HG03139 (cell line): Measurements from ENCODE around the gene TXNDC2.
"Not testable (repeated sequence)": the region's sequence is repeated elsewhere in the genome, so short reads cannot be mapped to it uniquely, and the experiment has no call there.

Experiments
- ATAC-seq: cut with Tn5 transposase; IDR thresholded peaks from one replicate; pipeline ENCODE4 v1.9.1; 2021; ENCODE audit not compliant: unreplicated experiment

The TXNDC2 gene

DNA sequence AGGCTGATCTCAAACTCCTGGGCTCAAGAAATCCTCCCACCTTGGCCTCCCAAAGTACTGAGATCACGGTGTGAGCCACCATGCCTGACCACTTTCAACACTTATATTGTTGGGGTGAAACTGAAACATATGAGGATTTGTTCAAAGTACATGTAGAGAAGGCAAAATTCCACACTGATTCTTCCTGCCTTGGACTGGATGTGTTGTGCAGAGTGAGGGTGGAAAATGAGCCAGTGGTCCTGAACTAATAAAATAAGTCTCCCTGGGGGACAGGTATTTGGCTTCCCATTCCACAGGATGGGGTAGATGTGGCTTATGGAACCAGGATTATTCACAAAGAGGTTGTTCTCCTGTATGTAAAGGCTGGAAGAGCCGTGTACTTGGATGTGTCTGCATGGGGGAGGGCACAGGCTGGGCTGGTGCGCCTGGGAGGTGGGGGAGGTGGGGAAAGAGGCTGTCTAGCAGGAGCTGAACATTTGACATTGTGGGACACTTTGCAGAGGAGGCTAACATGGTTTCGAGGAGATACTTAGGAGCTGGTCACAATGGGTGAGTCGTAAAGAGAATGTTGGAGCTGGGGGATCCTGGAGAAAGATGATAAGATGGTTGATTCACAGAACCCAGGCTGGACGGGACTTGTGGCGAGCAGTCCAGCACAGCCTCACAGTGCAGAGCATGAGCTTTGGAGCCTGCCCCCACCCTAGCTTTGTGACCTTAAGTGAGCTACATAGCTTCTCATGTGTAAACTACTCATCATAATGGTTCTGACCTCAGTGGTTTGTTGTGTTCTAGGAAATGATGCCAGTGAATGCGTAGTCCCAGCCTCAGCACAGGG, at the start of gene TXNDC2:
Gene TXNDC2 (plus strand): TSS at position 804 of the 835 bp plus-strand sequence. CDS start 708 bp downstream, outside the sequence.
- ATAC-seq, result no peak

DNA sequence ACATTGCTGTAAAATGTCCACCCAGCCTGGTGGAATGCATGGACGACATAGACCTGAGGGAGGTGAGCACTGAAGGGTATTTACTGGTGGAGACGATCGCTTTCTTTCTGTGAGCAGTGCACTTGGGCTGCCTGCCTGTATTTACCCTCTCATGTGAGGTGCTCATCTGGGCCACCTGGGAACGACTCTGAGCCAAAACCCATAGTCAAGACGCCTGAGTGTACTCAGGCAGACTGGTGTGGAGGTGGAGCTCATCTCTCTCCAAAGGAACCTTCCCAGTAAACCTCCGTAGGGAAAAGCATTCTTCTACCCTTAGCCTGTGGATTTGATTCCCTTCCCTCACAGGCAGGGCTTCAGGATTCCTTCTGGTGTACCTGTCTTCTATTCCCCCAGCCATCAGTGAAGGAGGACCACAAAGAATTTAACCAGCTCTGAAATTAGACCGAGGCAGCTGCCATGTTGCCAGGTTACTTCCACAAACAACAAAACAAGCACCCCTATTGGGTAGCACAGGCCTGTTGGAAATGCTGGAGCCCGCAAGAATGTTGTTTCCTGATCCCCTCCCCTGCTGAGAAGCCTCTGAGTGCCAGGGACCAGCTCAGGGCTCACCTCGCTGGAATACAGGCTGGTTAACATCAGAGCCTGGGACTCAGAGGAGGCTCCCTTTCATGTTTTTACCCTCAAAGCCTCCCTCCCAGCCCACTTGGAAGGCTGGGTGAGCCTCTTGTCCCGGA, 47.5 kb upstream of the TXNDC2 start:
- no peak for ATAC-seq

DNA sequence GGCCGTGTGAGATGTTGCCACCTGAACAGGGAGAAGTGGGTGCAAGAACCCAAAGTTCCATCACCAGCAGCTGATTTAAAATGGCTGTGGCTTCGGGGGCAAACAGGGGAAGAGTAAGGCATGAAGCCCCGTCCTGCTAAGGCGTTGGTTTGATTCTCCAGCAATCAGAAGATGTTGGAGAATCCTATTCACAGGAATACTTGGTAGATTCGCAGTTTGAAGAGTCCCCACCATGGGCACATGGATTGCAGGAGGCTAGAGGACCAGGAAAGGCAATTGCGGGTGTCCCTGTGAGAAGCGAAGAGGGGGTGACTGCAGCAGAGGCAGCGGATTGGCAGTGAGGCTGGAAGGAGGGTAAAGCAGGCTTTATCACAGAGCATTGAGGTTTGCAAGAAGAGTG, 46.6 kb upstream of the TXNDC2 start:
- no peak for ATAC-seq

DNA sequence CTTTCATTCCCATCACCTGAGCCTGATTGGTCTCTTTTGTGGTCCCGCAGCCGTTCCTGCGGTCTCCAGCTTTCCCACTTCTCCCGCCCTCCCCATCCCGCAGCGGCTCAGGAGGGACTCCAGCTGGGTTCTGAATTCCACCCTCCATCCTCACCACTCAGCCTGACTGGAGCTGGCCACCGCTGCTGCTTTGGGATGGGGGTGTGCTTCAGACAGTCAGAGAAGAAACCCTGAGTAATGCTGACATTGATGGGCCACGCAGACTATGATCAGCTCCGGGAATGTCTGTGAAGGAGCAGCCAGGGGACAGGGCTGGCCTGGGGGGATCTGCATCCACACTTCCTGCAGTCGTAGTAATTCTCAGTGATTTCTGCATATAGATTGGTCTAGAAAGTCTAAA, 45.9 kb upstream of the TXNDC2 start:
- no peak for ATAC-seq

DNA sequence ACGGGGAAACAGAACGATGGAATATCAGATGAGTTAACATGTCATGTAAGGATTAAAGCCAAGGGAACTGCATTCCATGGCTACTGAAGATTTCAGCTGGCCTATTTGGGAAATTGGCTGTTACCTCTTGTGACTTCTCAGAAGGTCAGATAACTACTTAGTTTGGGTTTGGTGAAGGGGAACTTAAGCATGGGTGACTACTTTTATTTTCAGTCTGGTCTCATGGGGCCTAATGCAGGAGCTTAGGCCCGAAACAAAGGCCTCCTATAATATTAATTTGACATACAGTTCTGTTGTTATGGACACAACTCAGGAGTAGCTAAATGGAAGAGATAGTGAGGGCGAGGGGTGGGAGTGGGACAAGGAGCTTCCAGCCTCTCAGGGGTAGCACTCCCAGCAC, 44.0 kb upstream of the TXNDC2 start:
- no peak for ATAC-seq

DNA sequence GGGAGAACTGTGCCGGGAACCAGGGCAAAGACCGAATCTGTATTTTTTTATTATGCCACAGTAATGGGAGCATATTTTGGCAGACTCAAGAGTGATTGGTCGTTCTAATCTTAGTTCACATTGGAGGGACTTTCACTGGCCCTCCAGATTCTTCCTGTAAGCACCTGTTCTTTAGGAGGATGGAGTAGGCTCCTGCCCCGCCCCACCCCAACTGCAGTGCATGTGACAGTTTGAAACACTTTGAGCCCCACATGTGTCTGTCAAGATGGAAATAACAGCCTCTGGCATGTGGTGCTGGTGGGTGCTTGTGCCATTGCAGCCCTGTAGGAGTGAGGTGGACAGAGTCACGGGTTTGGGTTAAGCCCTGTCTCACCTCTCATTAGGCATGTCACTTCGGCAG, 43.3 kb upstream of the TXNDC2 start:
- ATAC-seq, result no peak

DNA sequence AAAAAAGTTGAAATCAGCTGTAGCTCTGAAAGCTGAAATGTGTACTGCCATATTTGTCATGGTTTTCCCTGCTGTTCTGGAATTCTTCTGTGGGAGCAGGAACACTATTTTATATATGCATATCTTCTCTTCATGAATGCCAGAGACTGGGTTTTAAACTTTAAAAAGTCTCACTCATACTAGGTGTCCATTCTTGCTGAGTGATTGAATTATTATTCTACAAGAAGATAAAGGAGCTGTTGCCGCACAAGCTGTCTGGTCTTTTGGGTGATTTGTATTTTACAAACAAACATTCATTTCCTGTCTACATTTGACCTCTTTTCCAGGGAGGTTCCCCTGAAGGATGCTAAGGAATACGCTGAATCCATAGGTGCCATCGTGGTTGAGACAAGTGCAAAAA, 40.5 kb upstream of the TXNDC2 start:
- ATAC-seq, result no peak

DNA sequence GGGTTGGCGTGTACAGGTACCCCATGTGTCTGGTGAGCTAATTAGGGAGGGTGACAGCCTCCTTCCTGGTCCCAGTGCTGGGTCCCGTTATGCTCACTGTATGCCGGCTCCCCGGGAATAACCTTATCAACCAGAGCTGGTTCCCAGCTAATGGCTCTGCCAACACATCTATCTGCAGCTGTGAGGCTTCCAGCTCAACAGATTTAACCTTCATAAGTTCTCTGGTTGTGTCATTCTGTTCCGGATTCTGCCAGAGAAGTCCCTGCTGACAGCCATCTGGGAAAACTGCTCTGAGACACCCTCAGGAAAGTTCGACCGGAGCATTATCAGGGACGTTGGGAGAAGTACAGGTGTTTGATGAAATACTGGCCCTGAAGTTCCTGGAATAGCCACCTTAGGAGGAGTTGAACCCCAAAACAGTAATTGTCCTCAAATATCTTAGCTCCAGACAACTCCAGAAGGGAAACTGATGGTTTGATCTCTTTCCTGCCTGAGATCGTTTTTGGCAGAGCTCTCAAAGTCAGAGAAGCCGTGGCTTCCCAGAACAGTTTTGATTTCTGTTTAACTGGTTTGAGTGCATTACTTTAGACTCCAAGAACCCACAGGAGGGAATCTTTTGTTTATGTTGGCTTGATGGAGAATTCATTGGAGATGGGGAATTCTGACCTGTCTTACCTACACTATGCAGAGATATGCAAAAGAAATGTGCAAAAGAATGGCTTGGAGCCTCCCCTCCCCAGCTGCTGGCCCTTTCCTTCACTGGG, 39.4 kb upstream of the TXNDC2 start:
- no peak for ATAC-seq

DNA sequence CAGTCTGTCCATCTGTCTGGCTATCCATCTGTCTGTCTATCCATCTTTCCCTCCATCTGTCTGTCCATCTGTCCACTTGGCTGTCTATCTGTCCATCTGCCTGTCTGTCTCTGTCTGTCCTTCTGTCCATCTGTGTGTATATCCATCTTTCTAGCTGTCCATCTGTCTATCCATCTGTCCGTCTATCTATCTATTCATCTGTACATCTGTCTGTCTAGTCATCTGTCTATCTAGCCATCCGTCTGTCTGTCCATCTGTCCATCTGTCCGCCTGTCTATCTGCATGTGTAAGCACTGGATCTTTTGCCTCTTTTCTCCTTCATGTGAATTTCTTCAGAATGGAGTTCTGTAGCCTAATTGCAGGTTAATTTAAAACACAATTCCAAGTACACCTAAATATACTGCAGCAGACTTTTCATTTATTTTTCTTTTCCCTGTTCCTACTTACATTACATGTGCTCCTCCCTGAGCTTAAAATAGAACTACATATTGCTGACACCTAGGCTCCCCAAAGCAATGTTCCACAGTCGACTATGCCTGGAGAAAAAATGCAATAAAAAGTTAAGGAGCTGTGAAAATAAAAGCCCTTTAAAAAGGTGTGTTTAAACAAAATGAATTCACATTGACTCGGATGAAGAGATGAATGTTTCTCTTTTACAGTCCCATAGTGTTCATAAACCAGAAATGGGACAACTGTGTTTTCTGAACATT, 37.4 kb upstream of the TXNDC2 start:
- ATAC-seq, result no peak

DNA sequence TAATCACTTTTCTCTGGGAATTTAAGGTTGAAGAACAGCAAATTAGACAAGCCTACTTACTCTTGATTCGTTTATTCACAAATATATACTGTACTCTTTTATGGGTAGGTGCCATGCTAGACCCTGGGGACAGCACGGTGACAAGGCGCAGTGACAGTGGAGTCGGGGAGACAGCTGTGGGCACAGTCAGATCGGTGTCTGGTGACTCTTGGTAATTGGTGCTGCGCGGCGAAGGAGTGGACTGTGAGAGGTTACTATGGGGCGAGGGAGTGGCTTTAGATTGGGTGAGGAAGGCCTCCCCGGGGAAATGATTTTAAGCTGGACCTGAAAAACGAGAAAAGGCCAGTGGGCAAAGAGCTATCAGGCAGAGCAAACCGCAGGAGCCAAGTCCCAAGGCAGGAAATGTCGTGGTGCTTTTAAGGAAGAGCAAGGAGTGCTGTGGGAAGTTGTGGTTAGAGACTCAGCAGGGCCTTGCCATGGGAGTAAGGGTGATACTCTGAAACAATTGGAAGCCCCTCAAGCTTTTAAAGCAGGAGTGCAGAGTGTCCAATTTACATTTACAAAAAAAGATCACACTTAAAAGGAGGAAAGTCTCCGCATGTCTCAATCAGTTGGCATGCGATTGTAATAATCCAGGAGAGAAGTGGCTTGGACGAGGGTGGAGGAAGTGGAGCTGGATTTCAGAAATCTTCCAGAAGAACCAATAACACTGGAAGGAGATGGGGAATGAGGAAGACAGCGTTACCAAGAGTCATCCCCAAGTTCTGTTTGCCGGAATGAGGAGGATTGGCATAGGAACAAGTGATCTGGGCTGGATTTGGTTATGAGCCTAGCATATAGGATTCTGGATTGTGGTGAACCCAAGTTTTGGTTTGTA, 36.1 kb upstream of the TXNDC2 start:
- ATAC-seq, result no peak

DNA sequence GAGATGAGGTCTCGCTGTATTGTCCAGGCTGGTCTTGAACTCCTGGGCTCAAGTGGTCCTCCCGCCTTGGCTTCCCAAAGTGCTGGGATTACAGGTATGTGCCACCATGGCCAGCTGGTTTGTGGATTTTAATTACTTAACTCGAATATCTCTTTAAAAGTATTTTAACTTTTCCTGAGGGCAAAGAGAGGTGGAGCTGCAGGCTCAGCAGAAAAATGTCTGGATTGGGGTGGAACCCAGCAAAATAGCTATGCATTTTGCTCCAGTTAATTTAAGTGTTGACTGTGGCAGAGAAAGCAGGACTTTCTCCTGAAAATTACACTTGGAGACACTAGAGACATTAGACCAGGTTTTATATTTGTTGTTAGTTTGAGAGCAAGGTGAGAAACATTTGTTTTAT, 35.5 kb upstream of the TXNDC2 start:
- ATAC-seq, result no peak

DNA sequence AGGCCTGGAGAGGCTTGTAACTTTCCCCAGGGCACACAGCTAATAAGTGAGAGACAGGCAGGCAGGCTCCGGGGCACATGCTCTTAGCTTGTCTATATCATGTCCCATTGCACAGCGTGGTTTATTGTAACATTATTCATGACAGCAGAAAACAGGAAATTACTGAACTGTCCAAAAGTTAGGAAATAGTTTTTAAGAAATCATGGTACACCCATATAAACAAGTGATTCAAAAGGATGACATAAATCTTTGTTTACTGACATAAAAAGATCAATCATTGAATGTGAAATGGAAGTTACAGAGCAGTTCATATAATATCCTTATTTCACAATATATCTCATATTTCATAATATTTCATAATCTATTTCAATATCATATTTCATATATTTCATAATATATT, 34.3 kb upstream of the TXNDC2 start:
- no peak for ATAC-seq

DNA sequence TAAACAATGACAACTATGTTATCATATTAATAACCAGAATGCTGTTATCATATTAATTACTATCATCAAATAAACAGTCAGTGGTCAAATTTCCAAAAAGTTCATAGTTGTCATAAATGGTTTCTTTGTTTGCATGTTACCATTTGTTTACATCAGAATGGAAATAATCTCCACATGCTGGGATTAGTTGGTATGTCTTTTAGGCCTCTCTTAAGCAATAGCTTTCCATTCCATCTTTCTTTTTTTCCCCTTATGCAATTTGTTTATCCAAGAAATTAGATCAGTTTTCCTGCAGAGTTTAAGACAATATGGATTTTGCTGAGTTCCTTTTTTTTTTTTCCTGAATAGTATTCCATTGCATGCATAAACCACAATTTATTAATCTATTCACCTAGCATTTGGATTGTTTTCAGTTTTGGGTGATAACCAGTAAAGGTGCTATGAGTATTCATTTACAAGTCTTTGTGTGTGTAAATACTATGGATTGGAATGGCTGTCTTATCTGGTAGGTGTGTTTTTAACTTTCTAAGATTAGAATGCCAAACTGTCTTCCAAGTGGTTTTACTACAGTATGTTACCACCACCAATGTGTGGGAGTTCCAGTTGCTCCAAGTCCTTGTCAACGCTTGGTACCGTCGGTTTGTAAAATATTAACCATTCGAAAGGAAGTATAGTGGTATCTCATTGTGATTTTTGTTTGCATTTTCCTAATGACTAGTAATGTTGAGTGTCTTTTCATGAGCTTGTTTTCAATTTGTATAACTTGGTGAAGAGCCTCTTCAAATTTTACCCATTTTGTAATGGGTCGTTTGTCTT, 33.3 kb upstream of the TXNDC2 start:
- ATAC-seq, result no peak

DNA sequence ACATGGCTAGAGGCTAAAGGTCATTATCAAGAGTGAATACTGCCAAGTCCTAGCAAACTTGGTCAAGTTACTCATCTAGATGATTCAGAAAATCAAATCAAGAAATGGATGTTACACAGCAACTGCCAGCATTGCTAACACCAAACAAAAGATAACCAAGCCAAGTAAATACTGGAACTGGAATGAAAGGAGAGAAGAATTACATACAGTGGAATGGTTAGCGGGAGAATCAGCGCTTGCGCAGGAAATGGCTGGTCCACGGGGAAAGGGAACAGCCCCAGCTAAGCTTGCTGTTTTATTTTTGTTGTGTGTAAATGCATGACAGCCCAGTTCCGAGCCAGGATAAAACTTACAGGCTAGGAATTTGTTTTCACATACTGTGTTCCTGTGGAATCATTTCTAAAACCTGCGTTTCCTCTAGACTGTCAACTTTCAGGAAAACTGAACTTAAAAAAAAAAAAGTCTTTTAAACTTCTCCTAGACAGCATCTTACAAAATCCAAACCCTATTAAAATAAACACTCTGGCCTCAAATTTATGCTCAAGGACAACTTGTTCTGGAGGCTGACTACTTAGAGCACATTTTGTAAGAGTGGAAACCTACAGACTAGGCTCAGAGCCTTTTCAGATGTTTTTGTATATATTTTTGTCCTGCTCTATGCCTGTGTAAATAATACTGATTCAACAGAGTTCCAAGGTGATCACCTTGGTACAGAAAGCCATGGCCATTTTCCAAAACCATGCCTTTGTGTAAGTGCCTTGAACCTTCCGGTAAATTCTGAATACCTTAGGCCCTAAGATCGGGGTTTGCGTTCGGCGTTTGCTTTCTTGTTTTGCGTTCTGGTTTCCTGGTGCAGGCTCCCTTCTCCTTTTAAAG, 30.7 kb upstream of the TXNDC2 start:
- ATAC-seq, result no peak

DNA sequence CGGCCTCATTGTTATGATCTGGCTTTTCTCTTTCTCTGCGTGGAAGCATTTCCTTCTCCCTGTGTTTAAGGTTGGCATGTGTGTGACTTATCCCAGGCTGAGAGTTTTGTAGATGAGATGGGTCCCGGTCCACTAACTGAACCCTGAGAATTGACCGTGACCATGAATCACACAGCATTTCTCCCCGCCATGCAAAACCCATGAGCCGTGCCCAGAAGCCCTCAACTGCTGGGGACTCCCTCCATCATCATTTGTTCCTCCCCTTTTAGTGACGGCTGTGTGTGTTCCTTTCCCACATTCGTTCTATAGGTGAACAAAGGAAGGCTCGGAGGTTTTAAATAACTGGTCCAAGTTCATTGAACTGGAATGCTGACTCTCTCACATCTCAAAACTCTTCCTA, 30.1 kb upstream of the TXNDC2 start:
- no peak for ATAC-seq

DNA sequence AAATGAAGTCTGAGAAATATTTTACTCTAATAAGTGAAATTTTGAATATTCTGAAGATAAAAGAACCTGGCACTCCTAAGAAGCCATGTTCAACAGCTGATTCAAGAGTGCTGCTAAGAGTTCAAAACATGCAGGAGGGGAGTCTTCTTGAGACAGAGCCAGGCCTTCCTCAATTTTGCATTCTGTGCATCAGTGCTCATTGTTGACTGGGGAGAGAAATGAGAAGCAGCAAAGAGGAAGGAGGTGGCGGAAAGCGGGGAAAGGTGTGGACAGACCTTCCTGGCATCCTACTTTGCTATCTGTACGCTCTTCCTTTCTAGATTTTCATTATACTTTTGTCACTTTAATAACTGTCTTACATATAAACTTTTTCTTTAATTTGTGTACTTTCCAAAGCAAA, 29.7 kb upstream of the TXNDC2 start:
- no peak for ATAC-seq

DNA sequence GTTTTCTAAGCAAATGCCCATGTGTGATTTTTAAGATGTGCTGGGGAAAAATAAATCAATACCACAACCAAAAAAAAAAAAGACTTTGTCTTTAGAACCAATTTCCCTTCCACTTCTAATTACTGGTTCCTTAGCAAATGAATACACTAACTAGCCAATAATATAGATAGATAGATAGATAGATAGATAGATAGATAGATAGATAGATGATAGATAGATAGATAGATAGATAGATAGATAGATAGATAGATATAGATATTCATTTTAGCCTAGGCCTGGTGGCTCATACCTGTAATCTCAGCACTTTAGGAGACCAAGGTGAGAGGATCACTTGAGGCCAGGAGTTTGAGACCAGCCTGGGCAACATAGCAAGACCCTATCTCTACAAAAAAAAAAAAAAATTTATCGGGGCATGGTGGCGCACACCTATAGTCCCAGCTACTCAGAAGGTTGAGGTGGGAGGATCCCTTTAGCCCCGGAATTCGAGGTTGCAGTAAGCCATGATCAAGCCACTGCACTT, 28.2 kb upstream of the TXNDC2 start:
- ATAC-seq, result not testable (repeated sequence)

DNA sequence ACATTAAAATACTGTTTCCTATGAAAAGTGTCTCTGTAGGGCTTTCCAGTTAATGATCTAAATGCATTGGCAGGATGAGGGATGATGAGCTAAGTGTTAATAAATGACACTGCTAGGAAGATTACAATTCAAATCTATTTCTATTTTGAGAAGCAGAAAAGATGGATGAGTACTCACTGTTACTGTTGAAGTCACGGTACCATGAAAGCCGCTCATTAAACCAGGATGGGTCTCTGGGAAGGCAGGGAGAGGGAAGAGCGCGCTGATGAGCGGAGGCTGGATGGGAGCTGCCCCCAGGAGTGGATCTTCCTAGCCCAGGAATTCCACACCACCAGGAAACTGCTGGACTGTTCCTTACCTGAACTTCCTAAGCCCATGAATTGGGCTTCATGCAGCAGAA, 27.1 kb upstream of the TXNDC2 start:
- no peak for ATAC-seq
